Activated T-cell treated with anti-CD3 and anti-CD28 coated beads, Interleukin-2, amount 50 U/mL, for 1 hour (primary cell): Measurements from ENCODE around the gene MIDN.
"Not testable (repeated sequence)": the region's sequence is repeated elsewhere in the genome, so short reads cannot be mapped to it uniquely, and the experiment has no call there.

Experiments
- DNase-seq: peaks from one replicate; pipeline ENCODE4 v3.0.0-alpha.2; 2020

Gene MIDN

GRCh38 chr19:1296575-1297271 is 48.3 kb downstream of the MIDN start:
- no peak for DNase-seq

GRCh38 chr19:1298235-1298634 is 49.9 kb downstream of the MIDN start:
- DNase-seq, result no peak

GRCh38 chr19:1299801-1300200 is 51.4 kb downstream of the MIDN start:
- DNase-seq, result no peak

DNA sequence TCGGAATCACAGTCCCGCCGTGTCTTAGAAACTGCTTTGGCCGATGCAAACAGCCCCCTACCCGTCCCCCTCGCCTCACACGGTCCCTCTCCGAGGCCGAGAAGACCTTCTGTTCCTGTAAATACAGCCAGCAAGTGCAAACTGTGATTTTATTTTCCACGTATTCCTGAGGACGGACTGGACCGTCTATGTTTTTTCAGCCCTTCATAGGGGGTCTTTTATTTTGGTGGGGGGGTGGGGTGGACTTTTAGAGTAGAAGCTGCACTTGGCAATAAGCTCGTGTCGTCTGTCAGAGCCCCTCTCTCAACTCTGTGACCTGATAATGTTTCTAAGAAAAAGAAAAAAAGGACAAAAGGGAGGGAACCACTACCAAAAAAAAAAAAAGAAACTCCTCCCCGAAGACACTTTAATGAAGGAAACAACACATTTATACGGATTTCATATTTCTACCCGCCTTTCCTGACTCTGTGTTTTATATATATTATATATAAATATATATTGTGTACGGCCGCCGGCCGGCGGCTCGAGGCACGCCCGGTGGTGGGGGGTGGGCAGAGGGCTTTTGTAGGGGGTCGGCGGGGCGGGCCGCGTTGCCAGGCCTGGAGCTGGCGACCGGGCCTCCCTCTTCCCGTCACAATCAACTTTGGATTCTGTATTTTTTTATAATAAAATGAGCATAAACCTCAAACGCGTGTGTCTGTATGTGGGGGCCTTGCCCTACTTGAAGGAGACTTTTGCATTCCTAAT is 52.5 kb downstream of the MIDN start:
- DNase-seq, result no peak

GRCh38 chr19:1302533-1303239 is 54.3 kb downstream of the MIDN start:
- no peak for DNase-seq

DNA sequence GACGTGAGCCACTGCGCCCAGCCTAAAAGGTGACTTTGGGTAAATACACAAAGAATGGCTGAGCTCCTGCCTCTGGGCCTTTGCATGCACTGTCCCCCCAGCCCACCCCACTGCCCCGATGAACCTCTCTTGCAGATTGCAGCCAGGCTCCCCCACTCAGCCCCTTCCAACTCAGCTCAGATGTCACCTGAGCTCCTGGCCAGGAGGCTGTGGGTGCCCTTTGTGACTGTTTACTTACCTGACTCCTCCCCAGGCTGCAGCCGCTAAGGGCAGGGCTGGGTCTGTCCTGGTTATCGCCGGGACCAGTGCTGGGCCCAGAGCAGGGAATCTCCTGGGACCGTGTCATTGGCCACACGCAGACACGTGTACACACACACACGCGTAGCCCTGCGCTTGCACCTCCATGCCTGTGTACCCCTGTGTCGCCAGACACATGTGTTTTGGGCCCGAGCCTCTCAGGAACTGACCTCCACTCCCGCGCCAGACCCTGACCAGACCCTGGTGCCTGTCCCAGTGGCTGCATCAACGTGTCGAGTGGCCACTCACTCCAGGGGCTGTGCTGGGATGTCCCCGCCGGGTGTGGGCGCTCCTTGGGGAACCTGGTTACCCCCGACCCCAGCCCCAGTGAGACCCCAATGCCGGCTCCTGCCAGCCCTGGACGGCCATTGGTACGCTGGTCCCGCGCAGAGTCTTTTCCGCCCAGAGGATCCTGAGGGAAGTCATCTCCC is 56.0 kb downstream of the MIDN start:
- DNase-seq, result no peak

DNA sequence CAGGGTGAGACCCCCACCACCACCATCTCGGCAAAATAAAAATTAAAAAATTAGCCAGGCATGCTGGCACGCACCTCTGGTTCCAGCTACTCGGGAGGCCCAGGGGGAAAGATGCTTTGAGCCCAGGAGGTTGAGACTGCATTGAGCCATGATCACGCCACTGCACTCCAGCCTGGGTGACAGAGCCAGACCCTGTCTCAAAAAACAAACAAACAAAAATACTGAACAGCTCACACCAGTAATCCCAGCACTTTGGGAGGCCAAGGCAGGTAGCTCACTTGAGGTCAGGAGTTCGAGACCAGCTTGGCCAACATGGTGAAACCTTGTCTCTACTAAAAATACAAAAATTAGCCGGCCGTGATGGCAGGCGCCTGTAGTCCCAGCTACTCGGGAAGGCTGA is 57.0 kb downstream of the MIDN start:
- not testable (repeated sequence) for DNase-seq

GRCh38 chr19:1307320-1307719 is 58.9 kb downstream of the MIDN start:
- DNase-seq, result no peak

DNA sequence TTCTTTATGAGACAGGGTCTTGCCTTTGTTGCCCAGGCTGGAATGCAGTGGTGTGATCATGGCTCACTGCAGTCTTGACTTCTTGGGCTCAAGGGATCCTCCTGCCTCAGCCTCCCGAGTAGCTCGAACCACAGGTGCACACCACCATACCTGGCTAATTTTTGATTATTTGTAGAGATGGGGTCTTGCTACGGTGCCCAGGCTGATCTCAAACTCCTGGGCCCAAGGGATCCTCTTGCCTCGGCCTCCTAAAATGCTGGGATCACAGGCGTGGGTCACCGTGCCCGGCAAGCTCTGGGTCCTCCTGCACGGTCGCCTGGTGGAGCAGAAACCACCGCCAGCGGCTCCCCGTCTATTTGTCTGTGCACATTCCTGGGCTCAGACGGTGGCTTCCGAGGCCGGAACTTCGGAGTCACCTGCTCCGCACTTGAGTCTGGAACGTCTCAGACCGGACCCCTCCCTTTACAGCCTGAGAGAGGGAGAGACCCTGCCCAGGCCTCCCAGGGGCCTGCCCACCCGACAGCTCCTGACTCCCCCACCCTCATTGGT is 59.4 kb downstream of the MIDN start:
- no peak for DNase-seq

- no peak for DNase-seq
Measured at GRCh38 chr19:1308718-1309117, 60.3 kb downstream of the MIDN start.
